Measurements from ENCODE around the gene ZNF276. TPM values are rescaled to one million over a fixed set of nuclear protein-coding genes. Genes with fewer than 3 reads are reported as not detected.

ZNF276 gene
- total RNA-seq, 2 donors from 2014 or later = 25.0 to 34.1 TPM

- TF ChIP-seq, protein P1, sequence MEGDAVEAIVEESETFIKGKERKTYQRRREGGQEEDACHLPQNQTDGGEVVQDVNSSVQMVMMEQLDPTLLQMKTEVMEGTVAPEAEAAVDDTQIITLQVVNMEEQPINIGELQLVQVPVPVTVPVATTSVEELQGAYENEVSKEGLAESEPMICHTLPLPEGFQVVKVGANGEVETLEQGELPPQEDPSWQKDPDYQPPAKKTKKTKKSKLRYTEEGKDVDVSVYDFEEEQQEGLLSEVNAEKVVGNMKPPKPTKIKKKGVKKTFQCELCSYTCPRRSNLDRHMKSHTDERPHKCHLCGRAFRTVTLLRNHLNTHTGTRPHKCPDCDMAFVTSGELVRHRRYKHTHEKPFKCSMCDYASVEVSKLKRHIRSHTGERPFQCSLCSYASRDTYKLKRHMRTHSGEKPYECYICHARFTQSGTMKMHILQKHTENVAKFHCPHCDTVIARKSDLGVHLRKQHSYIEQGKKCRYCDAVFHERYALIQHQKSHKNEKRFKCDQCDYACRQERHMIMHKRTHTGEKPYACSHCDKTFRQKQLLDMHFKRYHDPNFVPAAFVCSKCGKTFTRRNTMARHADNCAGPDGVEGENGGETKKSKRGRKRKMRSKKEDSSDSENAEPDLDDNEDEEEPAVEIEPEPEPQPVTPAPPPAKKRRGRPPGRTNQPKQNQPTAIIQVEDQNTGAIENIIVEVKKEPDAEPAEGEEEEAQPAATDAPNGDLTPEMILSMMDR (IDR thresholded peaks at IDR 0.05) = no peak
- H3K27ac ChIP-seq = no peak overlapping the region
- H3K4me3 ChIP-seq = no peak overlapping the region
- ATAC-seq (ENCODE audit: insufficient number of reproducible peaks, low FRiP score, low read depth) = no peak
- H3K4me1 ChIP-seq (ENCODE audit: control insufficient read depth in 1 of 2, low read depth in 2 of 2) = peaks cover 0 to 1% of the 10 kb centered on the region in 2 donors
- no peak for DNase-seq (ENCODE audit: low spot score)
- no peaks in the 10 kb centered on the region for H3K27me3 ChIP-seq (replicated peaks; ENCODE audit: insufficient read depth)
- peaks cover 59% of the 10 kb centered on the region for H3K36me3 ChIP-seq
- no peaks in the 10 kb centered on the region for H3K9me3 ChIP-seq
Observed at GRCh38 chr16:89729293-89729692, 8.0 kb downstream of the ZNF276 start.

GRCh38 chr16:89729863-89730593, 8.7 kb downstream of the ZNF276 start:
- no peaks in the 10 kb centered on the region for H3K27me3 ChIP-seq (replicated peaks; ENCODE audit: insufficient read depth)
- DNase-seq (ENCODE audit: low spot score) = no peak
- no peak for ATAC-seq (ENCODE audit: insufficient number of reproducible peaks, low FRiP score, low read depth)
- TF ChIP-seq, protein P1 (IDR thresholded peaks at IDR 0.05) = no peak
- H3K36me3 ChIP-seq = peaks cover 64% of the 10 kb centered on the region
- no peak overlapping the region for H3K4me3 ChIP-seq
- H3K4me1 ChIP-seq (ENCODE audit: control insufficient read depth in 1 of 2, low read depth in 2 of 2) = no peaks in the 10 kb centered on the region
- no peak overlapping the region for H3K27ac ChIP-seq
- H3K9me3 ChIP-seq = no peaks in the 10 kb centered on the region

DNA sequence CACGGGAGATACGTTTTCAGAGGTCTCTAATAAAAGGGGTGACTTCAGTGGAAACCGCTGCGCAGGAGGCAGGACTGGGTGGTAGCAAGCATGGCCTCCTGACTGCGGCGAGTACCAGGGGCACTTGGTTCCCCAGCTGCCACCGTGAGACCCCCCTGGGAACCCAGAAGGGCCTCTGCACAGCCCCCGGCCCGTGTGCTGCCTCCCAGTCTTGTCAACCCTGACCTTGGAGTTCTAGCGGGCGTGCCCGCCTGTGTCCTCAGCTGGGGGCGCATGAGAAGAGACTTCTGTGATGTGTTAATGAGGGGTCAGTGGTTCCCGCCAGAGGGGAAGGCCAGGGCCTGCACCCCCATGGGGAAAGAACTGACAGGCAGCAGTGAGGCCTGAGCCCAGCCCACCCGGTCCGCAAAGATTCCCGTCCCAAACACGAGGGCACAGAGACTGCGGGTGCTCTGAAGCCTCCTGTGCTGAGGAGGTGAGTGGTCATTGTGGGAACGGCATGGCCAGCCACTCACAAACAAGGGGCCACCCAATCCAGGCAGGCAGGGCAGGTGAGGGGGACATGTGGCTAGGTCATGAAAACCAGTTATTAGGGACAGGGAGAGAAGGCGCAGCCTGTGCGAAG, 9.4 kb downstream of the ZNF276 start:
- Histone ChIP-seq H3K4me1 (ENCODE audit: control insufficient read depth in 1 of 2, low read depth in 2 of 2) (no peaks in the 10 kb centered on the region), H3K9me3 (no peaks in the 10 kb centered on the region), H3K27ac (no peak overlapping the region), H3K4me3 (no peak overlapping the region), H3K36me3 (peaks cover 69% of the 10 kb centered on the region), H3K27me3 (replicated peaks; ENCODE audit: insufficient read depth) (no peaks in the 10 kb centered on the region)
- TF ChIP-seq, protein P1 (IDR thresholded peaks at IDR 0.05) = no peak
- DNase-seq (ENCODE audit: low spot score) (no peak), ATAC-seq (ENCODE audit: insufficient number of reproducible peaks, low FRiP score, low read depth) (no peak)

DNA sequence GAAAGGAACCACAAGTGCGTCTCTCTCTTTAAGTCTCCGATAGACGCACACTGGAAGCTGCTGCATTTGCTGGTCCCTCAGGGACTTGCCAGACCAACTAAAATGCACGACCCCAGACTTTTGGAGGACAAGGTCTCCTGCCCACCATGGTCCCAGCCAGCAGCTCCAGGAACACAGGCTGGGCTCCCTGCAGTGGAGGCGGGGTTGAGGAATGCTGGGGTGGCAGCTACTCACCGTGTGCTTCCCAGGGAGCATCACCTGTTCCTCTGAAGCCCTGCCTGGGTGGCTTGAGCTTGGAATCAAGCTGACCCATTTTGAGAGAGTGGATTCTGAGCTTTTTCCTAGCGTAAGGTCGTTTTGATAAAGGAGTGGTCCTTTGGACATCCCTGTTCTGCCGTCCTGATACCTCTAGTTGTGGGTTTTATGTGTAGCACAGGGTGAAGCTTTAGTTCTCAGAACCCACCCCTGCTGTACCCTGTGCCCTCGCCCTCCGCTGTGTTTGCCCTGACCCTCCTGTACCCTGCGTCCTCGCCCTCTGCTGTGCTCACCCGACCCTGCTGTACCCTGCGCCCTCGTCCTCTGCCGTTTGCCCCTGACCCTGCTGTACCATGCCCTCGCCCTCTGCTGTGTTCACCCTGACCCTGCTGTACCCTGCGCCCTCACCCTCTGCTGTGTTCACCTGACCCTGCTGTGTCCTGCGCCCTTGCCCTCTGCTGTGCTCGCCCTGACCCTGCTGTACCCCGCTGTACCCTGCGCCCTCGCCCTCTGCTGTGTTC, 11.0 kb downstream of the ZNF276 start:
- TF ChIP-seq, protein P1 (IDR thresholded peaks at IDR 0.05) = no peak
- Histone ChIP-seq H3K27ac (no peak overlapping the region), H3K4me3 (no peak overlapping the region), H3K4me1 (ENCODE audit: control insufficient read depth in 1 of 2, low read depth in 2 of 2) (no peaks in the 10 kb centered on the region), H3K36me3 (peaks cover 76% of the 10 kb centered on the region), H3K9me3 (no peaks in the 10 kb centered on the region), H3K27me3 (replicated peaks; ENCODE audit: insufficient read depth) (no peaks in the 10 kb centered on the region)
- ATAC-seq (ENCODE audit: insufficient number of reproducible peaks, low FRiP score, low read depth) = no peak
- DNase-seq (ENCODE audit: low spot score) = no peak

DNA sequence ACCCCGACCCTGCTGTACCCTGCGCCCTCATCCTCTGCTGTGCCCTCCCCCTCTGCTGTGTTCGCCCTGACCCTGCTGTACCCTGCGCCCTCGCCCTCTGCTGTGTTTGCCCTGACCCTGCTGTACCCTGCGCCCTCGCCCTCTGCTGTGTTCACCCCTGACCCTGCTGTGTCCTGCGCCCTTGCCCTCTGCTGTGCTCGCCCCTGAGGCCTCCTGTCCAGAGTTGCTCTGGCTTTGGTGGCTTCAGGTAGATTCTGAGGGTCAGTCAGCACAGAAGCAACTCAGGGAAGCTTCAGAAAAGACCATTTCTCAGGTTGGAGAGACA, 11.5 kb downstream of the ZNF276 start:
- no peak for ATAC-seq (ENCODE audit: insufficient number of reproducible peaks, low FRiP score, low read depth)

More for the DNA sequence above, 11.5 kb downstream of the ZNF276 start:
- H3K27me3 ChIP-seq (replicated peaks; ENCODE audit: insufficient read depth) = no peaks in the 10 kb centered on the region
- H3K27ac ChIP-seq = no peak overlapping the region
- H3K4me1 ChIP-seq (ENCODE audit: control insufficient read depth in 1 of 2, low read depth in 2 of 2) = no peaks in the 10 kb centered on the region
- no peak for DNase-seq (ENCODE audit: low spot score)
- TF ChIP-seq, protein P1 (IDR thresholded peaks at IDR 0.05) = no peak
- peaks cover 76% of the 10 kb centered on the region for H3K36me3 ChIP-seq
- H3K9me3 ChIP-seq = no peaks in the 10 kb centered on the region
- H3K4me3 ChIP-seq = no peak overlapping the region
